Activated naive CD8-positive, alpha-beta T cell treated with anti-CD3 and anti-CD28 coated beads, Interleukin-2, amount 50 U/mL, for 24 hours (primary cell): Measurements from ENCODE around the gene NAA80.

Source experiments
- ATAC-seq: fragments of 150-1000 bp; cut with Tn5 transposase; one replicate; pipeline ENCODE4 v1.10.0; 2021
- DNase-seq: peaks from one replicate; pipeline ENCODE4 v3.0.0; 2021
- H3K27ac Mint-ChIP-seq: one replicate; pipeline ENCODE4 v1.8.0; 2021; ENCODE audit warnings: mild to moderate bottlenecking, mixed read lengths
- H3K27me3 Mint-ChIP-seq: one replicate; pipeline ENCODE4 v1.8.0; 2021; ENCODE audit warnings: mixed read lengths
- H3K36me3 Mint-ChIP-seq: one replicate; pipeline ENCODE4 v1.8.0; 2021; ENCODE audit warnings: low read depth, mixed read lengths
- H3K4me1 Mint-ChIP-seq: one replicate; pipeline ENCODE4 v1.8.0; 2021; ENCODE audit warnings: mixed read lengths
- H3K4me3 Mint-ChIP-seq: one replicate; pipeline ENCODE4 v1.8.0; 2021; ENCODE audit warnings: mild to moderate bottlenecking, moderate library complexity, mixed read lengths
- H3K9me3 Mint-ChIP-seq: one replicate; pipeline ENCODE4 v1.8.0; 2021; ENCODE audit warnings: mixed read lengths

Gene NAA80

DNA sequence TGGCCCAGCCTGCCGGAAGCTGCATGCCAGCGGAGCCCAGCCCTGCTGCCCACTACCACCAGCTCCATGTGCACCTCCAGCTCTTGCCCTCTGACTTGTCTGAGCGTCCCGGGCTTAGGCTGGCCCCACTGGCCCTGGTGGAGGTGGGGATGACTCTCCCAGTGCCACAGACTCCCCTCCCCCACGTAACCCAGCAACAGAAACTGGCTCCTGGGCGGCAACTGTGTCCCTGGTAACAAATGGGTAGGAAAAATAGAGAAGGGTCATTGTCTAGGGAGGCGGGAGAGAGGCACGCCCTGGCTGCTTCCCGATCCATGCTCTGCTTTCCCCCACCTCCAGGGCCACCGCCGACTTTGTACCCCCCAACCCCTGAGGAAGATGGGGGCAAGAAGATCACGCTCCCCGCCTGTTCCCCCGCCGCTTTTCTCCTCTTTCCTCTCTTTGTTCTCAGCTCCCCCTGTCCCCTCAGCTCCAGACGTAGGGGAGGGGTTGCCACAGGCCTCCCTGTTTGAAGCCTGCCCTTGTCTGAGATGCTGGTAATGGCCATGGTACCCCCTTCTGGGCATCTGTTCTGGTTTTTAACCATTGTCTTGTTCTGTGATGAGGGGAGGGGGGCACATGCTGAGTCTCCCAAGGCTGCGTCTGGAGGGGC is 41.0 kb downstream of the NAA80 start:
- H3K27ac Mint-ChIP-seq: no peak overlapping the region
- no peak for ATAC-seq
- no peaks in the 10 kb centered on the region for H3K9me3 Mint-ChIP-seq
- DNase-seq: no peak
- H3K4me3 Mint-ChIP-seq: no peak overlapping the region
- H3K36me3 Mint-ChIP-seq: peaks cover 12% of the 10 kb centered on the region
- peaks cover 6% of the 10 kb centered on the region for H3K4me1 Mint-ChIP-seq
- no peaks in the 10 kb centered on the region for H3K27me3 Mint-ChIP-seq

DNA sequence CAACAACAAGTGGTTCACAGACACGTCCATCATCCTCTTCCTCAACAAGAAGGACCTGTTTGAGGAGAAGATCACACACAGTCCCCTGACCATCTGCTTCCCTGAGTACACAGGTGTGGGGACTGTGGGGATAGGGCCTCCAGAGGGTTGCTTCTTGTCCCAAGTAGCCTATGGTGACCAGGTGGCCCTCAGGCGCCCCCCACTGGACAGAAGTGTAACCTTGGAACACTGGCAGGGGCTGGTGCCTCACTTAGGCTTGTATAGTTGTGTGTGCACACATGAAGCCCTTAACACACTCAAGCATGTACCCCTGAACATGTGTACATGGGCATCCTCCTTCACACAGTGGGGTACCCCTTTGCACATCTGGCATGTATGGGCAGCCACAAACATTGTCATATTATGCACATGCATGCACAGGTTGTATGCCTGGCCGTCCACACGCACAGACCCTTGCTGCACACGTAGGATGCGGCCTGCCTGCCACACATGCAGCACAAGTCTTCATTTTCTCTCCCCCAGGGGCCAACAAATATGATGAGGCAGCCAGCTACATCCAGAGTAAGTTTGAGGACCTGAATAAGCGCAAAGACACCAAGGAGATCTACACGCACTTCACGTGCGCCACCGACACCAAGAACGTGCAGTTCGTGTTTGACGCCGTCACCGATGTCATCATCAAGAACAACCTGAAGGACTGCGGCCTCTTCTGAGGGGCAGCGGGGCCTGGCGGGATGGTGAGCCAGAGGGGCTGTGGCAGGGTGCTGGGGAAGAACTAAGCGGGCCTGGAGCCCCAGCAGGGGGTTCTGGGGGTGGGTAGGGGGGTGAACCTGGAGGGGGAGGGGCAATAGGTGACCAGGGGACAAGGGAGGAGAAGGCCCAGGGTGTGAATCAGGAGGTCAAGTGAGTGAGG is 42.0 kb downstream of the NAA80 start:
- Mint-ChIP-seq H3K4me1 (peaks cover 6% of the 10 kb centered on the region), H3K9me3 (no peaks in the 10 kb centered on the region), H3K36me3 (peaks cover 12% of the 10 kb centered on the region), H3K27ac (no peak overlapping the region), H3K27me3 (no peaks in the 10 kb centered on the region), H3K4me3 (no peak overlapping the region)
- DNase-seq (peak; percentile 65), ATAC-seq (no peak)

DNA sequence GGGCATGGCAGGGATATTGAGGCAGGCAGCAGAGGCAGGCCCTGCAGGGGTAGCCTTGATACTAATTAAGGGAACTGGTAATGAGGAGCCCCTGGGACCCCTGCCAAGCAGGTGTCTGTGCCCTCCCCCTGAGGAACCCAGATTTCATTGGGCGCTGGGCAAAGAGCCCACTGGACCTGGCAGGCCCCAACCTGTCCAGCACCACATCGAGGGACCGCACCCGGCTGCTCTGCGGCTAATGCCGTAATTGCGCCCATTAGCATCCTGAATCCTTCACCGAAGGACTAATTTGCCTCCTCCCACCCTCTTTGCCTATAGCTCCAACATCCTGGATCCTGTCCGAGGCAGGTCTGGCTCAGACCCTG is 44.0 kb downstream of the NAA80 start:
- no peak for DNase-seq
- Mint-ChIP-seq H3K36me3 (peaks cover 20% of the 10 kb centered on the region), H3K27ac (no peak overlapping the region)

DNA sequence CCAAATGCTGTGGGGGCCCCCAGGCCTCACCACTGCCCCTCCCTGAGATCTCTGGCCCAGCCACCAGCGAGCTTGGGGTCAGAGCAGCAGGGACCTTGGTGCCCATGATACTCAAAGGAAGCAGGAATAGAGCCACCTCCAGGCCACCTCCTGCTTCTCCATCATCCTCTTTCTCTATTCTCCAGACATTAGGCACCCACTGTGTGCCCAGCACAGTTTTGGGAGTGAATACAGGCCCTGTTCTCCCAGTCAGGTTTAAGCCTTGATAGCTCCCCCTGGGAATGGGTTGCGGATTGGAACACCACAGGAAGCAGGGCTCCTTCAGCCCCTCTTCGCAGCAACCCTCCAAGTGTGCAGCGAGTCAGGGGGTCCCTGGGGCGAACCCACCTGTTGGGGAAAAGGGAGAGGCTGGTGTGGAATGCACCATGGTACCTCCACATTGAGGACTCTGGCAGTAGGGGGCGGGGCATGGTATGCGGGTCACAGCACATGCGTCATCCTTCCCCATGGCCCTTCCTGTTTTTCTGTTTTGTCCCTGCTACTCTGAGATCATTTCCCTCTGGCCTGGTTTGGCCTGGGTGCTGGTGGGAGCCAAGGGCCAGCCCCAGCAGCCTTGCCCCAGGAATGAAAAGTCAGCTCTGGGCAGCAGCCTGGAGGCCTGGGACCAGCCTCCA is 44.5 kb downstream of the NAA80 start:
- Mint-ChIP-seq H3K4me3 (no peak overlapping the region), H3K9me3 (no peaks in the 10 kb centered on the region), H3K27me3 (no peaks in the 10 kb centered on the region), H3K27ac (peak overlapping the region; percentile 31), H3K36me3 (peaks cover 21% of the 10 kb centered on the region), H3K4me1 (peaks cover 23% of the 10 kb centered on the region)
- DNase-seq (no peak), ATAC-seq (no peak)

More for the DNA sequence above, 44.0 kb downstream of the NAA80 start:
- Mint-ChIP-seq H3K4me3 (no peak overlapping the region), H3K27me3 (no peaks in the 10 kb centered on the region), H3K4me1 (peaks cover 20% of the 10 kb centered on the region), H3K9me3 (no peaks in the 10 kb centered on the region)
- ATAC-seq: no peak

DNA sequence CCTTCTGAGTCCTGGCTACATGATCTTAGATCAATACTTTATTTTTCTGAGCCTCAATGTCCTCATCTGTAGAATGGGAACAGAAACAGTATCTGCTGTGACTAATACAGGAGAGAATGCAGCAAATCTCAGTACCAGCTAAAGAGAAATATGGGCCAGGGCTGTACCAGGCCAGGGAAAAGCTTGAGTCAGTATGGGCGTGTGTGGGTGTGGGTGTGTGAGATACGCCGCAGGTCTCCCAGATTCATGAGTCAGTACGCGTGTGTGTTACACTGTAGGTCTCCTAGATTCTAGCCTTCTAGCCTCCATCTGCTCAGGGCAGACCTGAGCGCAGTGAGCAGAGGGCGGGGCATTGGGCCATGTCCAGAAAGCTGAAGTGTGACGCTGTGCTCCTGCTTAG is 48.0 kb downstream of the NAA80 start:
- H3K4me3 Mint-ChIP-seq: no peak overlapping the region
- DNase-seq: peak; percentile 52
- no peaks in the 10 kb centered on the region for H3K27me3 Mint-ChIP-seq

DNA sequence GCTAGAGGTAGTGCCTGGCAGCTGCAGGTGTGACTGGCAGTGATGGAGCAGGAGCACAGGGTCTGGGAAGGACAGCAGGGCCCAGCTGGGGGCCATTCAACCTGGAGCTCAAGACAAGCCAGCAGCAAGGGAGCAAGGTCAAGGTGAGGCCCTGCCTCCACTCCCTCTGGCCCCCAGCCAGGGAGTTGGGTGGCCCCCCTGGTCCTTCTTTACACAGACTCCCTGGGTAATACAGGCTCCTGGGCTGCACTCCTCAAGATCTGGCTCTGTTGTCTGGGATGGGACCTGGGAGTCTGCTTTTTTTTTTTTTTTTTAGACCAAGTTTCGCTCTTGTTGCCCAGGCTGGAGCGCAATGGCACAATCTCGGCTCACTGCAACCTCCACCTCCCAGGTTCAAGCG is 48.7 kb downstream of the NAA80 start:
- Mint-ChIP-seq H3K36me3 (peaks cover 13% of the 10 kb centered on the region), H3K4me1 (peaks cover 51% of the 10 kb centered on the region), H3K4me3 (no peak overlapping the region), H3K9me3 (no peaks in the 10 kb centered on the region), H3K27ac (peak overlapping the region; percentile 80), H3K27me3 (no peaks in the 10 kb centered on the region)
- no peak for ATAC-seq
- no peak for DNase-seq

More for the DNA sequence above, 48.0 kb downstream of the NAA80 start:
- peaks cover 45% of the 10 kb centered on the region for H3K4me1 Mint-ChIP-seq
- ATAC-seq: peak; percentile 23
- peaks cover 13% of the 10 kb centered on the region for H3K36me3 Mint-ChIP-seq
- H3K9me3 Mint-ChIP-seq: no peaks in the 10 kb centered on the region
- H3K27ac Mint-ChIP-seq: peak overlapping the region; percentile 80

DNA sequence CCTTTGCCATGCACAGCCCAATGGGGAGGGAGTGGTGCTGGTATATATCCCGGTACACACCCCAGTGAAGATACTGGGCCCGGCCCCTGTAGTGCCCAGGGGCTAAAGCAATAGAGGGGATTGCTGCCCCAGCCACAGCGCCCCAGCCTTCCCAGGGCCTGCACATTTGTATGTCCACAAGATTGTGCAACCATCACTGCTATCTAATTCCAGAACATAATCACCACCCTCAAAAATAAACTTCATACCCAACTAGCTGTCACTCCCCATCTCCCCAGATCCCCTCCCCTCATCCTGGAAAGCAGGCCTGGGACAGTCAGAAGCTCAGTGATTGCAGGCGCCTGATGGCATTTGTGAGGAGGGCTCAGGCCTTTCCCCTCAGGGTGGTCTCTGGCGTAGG is 49.7 kb downstream of the NAA80 start:
- H3K27me3 Mint-ChIP-seq: no peaks in the 10 kb centered on the region
- no peaks in the 10 kb centered on the region for H3K9me3 Mint-ChIP-seq
- ATAC-seq: no peak
- peaks cover 13% of the 10 kb centered on the region for H3K36me3 Mint-ChIP-seq
- H3K4me1 Mint-ChIP-seq: peaks cover 61% of the 10 kb centered on the region
- no peak overlapping the region for H3K4me3 Mint-ChIP-seq
- peak overlapping the region; percentile 73 for H3K27ac Mint-ChIP-seq
- DNase-seq: no peak

DNA sequence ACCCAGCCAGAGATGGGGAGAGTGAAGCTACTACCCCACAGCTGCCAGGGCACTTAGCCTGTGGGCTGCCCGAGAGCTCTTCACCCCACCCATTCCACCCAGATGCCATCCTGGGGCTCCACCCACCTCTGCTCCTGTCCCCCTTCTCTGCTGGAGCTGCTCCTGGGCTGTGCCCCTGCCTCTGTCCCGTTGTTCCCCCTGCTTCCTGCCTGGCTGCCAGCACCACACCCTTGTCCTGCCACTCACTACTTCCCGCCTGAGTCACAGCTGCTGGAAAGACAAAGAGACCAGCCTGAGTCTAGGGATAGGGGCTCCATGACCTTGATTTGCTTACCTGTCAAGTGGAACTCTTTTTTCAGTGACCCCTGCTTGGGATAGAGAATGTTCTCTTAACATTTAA is 50.8 kb downstream of the NAA80 start:
- peaks cover 72% of the 10 kb centered on the region for H3K4me1 Mint-ChIP-seq
- no peaks in the 10 kb centered on the region for H3K9me3 Mint-ChIP-seq
- DNase-seq (no peak), ATAC-seq (no peak)
- no peaks in the 10 kb centered on the region for H3K27me3 Mint-ChIP-seq
- H3K36me3 Mint-ChIP-seq: peaks cover 19% of the 10 kb centered on the region
- peak overlapping the region; percentile 91 for H3K27ac Mint-ChIP-seq
- no peak overlapping the region for H3K4me3 Mint-ChIP-seq

DNA sequence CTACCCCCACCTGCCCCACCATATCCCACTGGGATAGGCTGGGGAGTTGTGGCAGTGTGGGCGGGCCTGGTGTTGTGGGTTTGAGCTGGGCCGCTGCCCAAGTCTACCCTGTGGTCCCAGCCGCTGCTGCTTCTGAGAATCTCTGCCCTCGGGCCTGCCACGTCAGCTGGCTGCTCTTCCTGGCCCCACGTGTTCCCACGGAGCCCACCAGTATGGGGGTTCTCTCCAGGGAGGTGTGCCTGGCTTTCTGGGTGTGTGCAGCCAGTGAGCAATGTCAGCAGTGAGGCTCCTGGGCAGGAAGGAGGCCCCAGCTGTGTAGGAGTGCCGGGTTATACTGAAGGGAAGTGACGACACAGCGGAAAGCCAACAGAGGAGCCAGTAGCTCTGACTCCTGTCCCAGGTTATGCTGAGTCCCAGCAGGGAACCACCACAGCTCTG is 52.7 kb downstream of the NAA80 start:
- H3K4me3 Mint-ChIP-seq: peak overlapping the region; percentile 75
- H3K9me3 Mint-ChIP-seq: no peaks in the 10 kb centered on the region
- DNase-seq (peak; percentile 84), ATAC-seq (peak; percentile 90)
- peaks cover 86% of the 10 kb centered on the region for H3K4me1 Mint-ChIP-seq
- H3K27ac Mint-ChIP-seq: peak overlapping the region; percentile 97
- H3K27me3 Mint-ChIP-seq: no peaks in the 10 kb centered on the region
- H3K36me3 Mint-ChIP-seq: peaks cover 19% of the 10 kb centered on the region
